Stomach (tissue), 9 donors: ENCODE results near the gene FAF2. TPM values are rescaled to one million over a fixed set of nuclear protein-coding genes. Genes with fewer than 3 reads are reported as not detected.

Source experiments
- DNase-seq, 2 donors: peaks; one replicate each; pipeline versions ENCODE4 v3.0.0 to v3.0.0-alpha.2; 2013 to 2019
- H3K27ac ChIP-seq, 5 donors: fragments of 200-600 bp in 4 of 5; sonication (generic) in 4 of 5; one replicate each; pipeline ENCODE4 v1.5.1; 2013 to 2019; ENCODE audit warnings: mild to moderate bottlenecking in 1 of 5, moderate library complexity in 1 of 5
- H3K27me3 ChIP-seq, 3 donors: fragments of 200-600 bp; sonication (generic); one replicate each; pipeline ENCODE4 v1.5.1; 2017 to 2019; ENCODE audit warnings: mixed run types in 1 of 3
- H3K36me3 ChIP-seq, 4 donors: fragments of 200-600 bp; sonication (generic); 1 replicate in 3 of 4; 2 replicates in 1 of 4; pipeline ENCODE4 v1.5.1; 2016 to 2019
- H3K4me1 ChIP-seq, 4 donors: fragments of 200-600 bp; sonication (generic); one replicate each; pipeline ENCODE4 v1.5.1; 2016 to 2019
- H3K4me3 ChIP-seq, 4 donors: fragments of 200-600 bp; sonication (generic) in 3 of 4; one replicate each; pipeline ENCODE4 v1.5.1; 2016 to 2019; ENCODE audit warnings: mild to moderate bottlenecking in 1 of 4
- H3K9me3 ChIP-seq, 4 donors: fragments of 200-600 bp; sonication (generic); one replicate each; pipeline ENCODE4 v1.5.1; 2016 to 2019
- EP300 ChIP-seq: sonication (generic); formaldehyde crosslinking; IDR thresholded peaks from one replicate; pipeline ENCODE4 v1.6.1; 2017; ENCODE audit warnings: antibody characterized with exemption
- POLR2A ChIP-seq, 4 donors: fragments of 450-650 bp; IDR thresholded peaks; one replicate each; pipeline ENCODE4 v1.6.1; 2016; ENCODE audit warnings: antibody characterized with exemption in 4 of 4, control low read depth in 2 of 4, mild to moderate bottlenecking in 1 of 4, moderate library complexity in 1 of 4
- POLR2AphosphoS5 ChIP-seq, 3 donors: sonication (generic); formaldehyde crosslinking; IDR thresholded peaks; one replicate each; pipeline ENCODE4 v1.6.1; 2016; ENCODE audit warnings: antibody characterized with exemption in 3 of 3
- WGBS, 5 donors: extraction: QIAGEN DNeasy Blood & Tissue Kit in 3 of 5; methylation state at CpG; one replicate each; pipeline versions ENCODE4 v1.1.5 to v1.1.7; 2013 to 2018; 5-methylcytosine and 5-hydroxymethylcytosine counted together
- intact Hi-C: fragments of 100-400 bp; cut with DNase I; formaldehyde crosslinking; loops from one replicate; pipeline ENCODE4 v1.15.1; 2023; ENCODE audit warnings: low total_unique reads
- polyA plus RNA-seq, 3 donors: library from polyadenylated mRNA; stranded (reverse); fragments of 200-250 nt; gene quantifications; one replicate each; pipeline ENCODE4 v1.2.3, GENCODE V29; 2013
- total RNA-seq, 5 donors: library from RNA; depleted of rRNA; stranded (reverse); fragments of >200 nt; gene quantifications; one replicate each; pipeline versions ENCODE4 v1.1.0 to v1.2.3, GENCODE V29; 2014 to 2016
- TF ChIP-seq, protein P1 (sequence below), 7 experiments: fragments of 450-650 bp in 4 of 7; fragments of 200-600 bp in 3 of 7; sonication (generic) in 3 of 7; IDR thresholded peaks; one replicate each; pipeline ENCODE4 v1.5.1; 2016 to 2019; ENCODE audit warnings: antibody characterized with exemption in 7 of 7, control low read depth in 2 of 7, mild to moderate bottlenecking in 1 of 7
- donor health status: healthy with polysubstance abuse.
- donor health status: Bipolar disorder and iron deficiency.
- donor health status: healthy.

The FAF2 gene
- total and polyA plus RNA-seq, 8 donors: 5.7 to 57.2 (median 22.6) TPM

DNA sequence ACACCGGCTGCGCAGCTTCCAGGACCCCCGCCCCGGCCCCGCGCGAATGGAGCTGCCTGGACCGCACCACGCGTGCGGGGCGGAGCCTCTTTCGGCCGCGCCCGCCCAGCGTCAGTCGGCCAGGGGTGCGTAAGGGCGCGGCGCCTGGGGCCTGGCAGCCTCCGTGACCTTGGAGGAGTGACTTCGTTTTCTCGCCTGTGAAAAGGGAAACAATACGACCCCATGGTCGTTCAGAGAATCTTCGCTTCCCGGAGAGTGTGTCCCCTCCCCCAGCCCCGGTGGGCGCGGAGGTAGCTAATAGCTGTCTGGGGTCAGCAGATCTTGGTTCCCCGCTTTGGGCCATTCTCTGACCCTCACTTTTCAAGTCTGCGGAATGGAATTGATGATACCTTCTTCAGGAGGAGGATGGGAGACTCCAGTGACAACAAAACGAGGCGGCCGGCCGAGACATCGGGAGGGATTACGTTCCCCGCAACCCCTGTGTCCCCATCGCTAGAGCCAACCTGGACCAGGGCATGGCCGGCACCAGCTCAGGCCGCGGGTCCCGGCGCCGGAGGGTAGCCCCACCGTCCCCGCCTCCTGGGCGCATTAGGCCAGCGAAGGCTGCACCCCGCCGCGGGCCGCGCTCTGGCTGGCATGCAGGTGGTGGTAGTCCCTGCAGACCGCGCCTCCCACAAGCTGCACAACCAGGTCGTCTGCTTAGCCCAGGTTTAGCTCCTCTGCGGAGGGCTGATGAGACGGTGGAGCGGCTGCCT, 95.4 kb downstream of the FAF2 start:
- WGBS, 5 donors: 0 to 1% (median 0%) methylated on average over 17 to 63 of the region's 63 CpGs
- intact Hi-C loops: no loop called here
- Histone ChIP-seq H3K36me3 (no peaks in the 10 kb centered on the region), H3K27me3 (no peaks in the 10 kb centered on the region), H3K27ac (peak overlapping the region; percentile 75 to 93 (median 88)), H3K4me3 (peak overlapping the region; percentile 58 to 76 (median 70)), H3K9me3 (no peaks in the 10 kb centered on the region), H3K4me1 (peaks cover 23 to 60% (median 44%) of the 10 kb centered on the region in 4 donors)
- peak; percentile 82 to 95 for DNase-seq
- TF ChIP-seq EP300 (no peak), POLR2A (IDR thresholded peaks at IDR 0.05) (peak in 1 of 4 donors; percentile 24), POLR2AphosphoS5 (IDR thresholded peaks at IDR 0.05) (peak; percentile 29 to 89 (median 87))
- TF ChIP-seq, protein P1, sequence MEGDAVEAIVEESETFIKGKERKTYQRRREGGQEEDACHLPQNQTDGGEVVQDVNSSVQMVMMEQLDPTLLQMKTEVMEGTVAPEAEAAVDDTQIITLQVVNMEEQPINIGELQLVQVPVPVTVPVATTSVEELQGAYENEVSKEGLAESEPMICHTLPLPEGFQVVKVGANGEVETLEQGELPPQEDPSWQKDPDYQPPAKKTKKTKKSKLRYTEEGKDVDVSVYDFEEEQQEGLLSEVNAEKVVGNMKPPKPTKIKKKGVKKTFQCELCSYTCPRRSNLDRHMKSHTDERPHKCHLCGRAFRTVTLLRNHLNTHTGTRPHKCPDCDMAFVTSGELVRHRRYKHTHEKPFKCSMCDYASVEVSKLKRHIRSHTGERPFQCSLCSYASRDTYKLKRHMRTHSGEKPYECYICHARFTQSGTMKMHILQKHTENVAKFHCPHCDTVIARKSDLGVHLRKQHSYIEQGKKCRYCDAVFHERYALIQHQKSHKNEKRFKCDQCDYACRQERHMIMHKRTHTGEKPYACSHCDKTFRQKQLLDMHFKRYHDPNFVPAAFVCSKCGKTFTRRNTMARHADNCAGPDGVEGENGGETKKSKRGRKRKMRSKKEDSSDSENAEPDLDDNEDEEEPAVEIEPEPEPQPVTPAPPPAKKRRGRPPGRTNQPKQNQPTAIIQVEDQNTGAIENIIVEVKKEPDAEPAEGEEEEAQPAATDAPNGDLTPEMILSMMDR (IDR thresholded peaks at IDR 0.05): no peak

DNA sequence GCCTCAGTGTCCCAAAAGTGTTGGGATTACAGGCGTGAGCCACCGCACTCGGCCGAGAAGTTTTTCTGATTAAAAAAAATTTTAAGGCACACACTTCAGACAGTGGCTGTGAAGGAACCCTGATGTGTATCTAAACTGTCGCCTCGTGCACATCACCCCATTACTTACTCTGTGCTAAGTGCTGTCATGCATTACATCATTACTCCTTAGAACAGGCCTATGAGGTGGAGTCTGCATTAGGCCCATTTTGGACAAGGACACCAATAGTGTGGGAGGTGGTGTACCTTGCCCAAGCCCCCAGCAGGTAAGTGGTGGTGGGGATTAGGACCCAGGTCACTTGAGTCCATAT, 97.2 kb downstream of the FAF2 start:
- intact Hi-C loops: no loop called here
- 89 to 97% (median 96%) methylated on average over 6 of the region's 6 CpGs for WGBS, 5 donors
- Histone ChIP-seq H3K36me3 (no peaks in the 10 kb centered on the region), H3K27ac (peak overlapping the region; percentile 31 to 93 (median 62)), H3K27me3 (peaks cover 0 to 7% (median 0%) of the 10 kb centered on the region in 3 donors), H3K4me1 (peaks cover 23 to 63% (median 38%) of the 10 kb centered on the region in 4 donors), H3K9me3 (no peaks in the 10 kb centered on the region), H3K4me3 (no peak overlapping the region)
- TF ChIP-seq EP300: no peak
- TF ChIP-seq, protein P1 (IDR thresholded peaks at IDR 0.05): no peak
- no peak for TF ChIP-seq POLR2AphosphoS5 (IDR thresholded peaks at IDR 0.05)
- TF ChIP-seq POLR2A (IDR thresholded peaks at IDR 0.05): no peak
- DNase-seq: no peak

DNA sequence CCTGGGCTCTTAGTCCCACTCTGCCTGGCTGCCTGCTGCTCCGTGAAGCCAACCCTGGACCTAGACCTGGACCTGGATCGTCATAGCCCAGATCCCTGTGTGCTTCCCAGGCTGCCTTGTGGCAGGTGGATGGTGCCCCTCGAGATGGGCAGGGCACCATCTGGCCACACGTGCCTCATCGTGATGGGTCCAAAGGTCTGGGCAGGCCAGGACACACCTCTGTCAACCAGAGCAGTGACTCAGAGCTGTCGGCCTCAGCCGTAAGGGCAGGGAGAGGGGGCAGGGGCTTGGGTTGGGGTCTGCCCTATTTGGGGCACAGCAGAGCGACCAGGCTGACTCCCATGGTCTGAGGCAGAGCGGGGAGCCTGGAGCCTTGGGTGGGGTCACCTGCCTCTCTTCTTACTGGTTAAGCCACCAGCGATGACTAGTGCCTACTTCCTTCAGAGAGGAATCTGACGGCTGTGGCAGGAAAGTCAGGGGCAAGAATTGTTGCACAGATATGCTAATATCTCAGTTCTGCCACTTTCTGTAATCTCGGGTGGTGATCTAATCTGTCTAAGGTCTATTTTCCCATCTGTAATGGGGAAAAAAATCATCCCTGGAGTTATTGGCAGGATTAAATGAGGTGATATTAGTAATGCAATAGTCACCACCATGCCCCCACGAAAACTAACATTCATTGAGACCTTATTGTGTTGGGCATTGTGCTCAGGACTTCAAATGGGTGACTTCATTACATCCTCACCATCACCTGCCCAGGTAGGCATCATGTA, 97.7 kb downstream of the FAF2 start:
- H3K4me1 ChIP-seq: peaks cover 23 to 63% (median 38%) of the 10 kb centered on the region in 4 donors
- 56 to 71% (median 60%) methylated on average over 9 to 13 of the region's 13 CpGs for WGBS, 5 donors
- peaks cover 0 to 7% (median 0%) of the 10 kb centered on the region in 3 donors for H3K27me3 ChIP-seq
- no peaks in the 10 kb centered on the region for H3K9me3 ChIP-seq
- TF ChIP-seq POLR2AphosphoS5 (IDR thresholded peaks at IDR 0.05): peak in 2 of 3 donors; percentile 56 to 74
- TF ChIP-seq POLR2A (IDR thresholded peaks at IDR 0.05): no peak
- DNase-seq: peak; percentile 64 to 86
- no peaks in the 10 kb centered on the region for H3K36me3 ChIP-seq
- intact Hi-C loops: no loop called here
- H3K27ac ChIP-seq: peak overlapping the region; percentile 31 to 93 (median 62)
- no peak overlapping the region for H3K4me3 ChIP-seq

DNA sequence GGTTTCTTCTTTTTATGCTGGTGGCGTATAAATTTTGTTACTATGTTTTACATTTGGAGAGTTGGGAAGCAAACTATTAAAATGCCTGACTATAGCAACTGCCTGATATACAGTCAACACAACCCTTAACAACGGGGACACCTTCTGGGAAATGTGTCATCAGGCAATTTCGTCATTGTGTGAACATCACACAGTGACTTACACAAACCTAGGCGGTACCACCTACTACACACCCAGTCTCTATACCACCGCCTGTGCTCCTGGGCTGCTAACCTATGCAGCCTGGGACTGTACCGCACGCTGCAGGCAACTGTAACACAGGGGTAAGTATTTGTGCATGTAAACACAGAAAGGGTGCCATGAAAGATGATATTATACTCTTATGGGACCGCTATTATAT, 99.6 kb downstream of the FAF2 start:
- intact Hi-C loops: no loop called here
- WGBS, 5 donors: 58 to 72% (median 63%) methylated on average over 8 of the region's 8 CpGs
- peaks cover 12 to 51% (median 21%) of the 10 kb centered on the region in 4 donors for H3K4me1 ChIP-seq

More for the DNA sequence above, 99.6 kb downstream of the FAF2 start:
- Histone ChIP-seq H3K27me3 (peaks cover 0 to 17% (median 0%) of the 10 kb centered on the region in 3 donors), H3K9me3 (no peaks in the 10 kb centered on the region), H3K4me3 (no peak overlapping the region), H3K36me3 (no peaks in the 10 kb centered on the region), H3K27ac (peak overlapping the region in 3 of 5 donors; percentile 48 to 71 (median 66))
- DNase-seq: peak; percentile 58 to 89
- TF ChIP-seq, protein P1 (IDR thresholded peaks at IDR 0.05): no peak
- TF ChIP-seq POLR2AphosphoS5 (IDR thresholded peaks at IDR 0.05): peak in 2 of 3 donors; percentile 36 to 56
- TF ChIP-seq EP300: no peak
- TF ChIP-seq POLR2A (IDR thresholded peaks at IDR 0.05): no peak
